ENCODE results near the gene GNAS-AS1. TPM values are rescaled to one million over a fixed set of nuclear protein-coding genes. Genes with fewer than 3 reads are reported as not detected.
A peak's percentile ranks its signal among the peaks of the same experiment; 100 is the strongest.

Gene GNAS-AS1
- total RNA-seq, 2 donors from 2014 or later, result 0.37 to 0.80 TPM

DNA sequence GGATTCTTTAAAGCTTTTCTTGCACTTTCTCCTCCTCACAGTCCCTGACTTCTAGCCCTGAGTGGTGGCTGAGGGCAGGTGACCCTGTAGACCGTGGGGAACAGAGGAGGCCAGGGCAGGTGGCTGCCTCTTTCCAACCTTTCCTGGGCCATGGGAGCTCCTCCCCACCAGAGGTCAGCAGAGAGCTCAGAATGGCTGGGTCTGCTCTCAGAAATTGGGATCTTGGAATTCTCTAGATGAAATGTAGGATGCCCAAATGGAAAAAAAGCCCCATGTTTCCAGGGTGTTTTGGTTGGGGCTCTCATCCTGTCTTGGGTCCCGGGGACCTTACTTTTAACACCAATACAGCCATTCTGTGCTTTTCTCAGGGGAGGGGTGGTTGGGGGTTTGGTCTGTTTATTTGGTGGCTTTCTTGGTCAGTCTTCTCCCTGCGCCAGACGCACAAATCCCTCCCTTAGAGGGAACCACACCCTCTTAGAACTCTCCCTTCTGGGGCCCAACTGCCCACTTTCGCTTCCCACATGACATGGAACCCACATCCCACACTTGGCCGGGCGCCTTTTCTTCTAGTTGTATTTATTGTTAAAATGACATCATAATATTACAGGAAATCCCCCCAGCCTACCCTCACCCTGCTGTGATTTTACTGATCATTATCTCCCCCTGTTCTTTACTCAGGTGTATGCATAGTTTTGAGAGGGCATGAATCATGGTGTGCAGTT lies 19.8 kb upstream of the GNAS-AS1 start:
- DNase-seq, result peak; percentile 76
- intact Hi-C loops (cut with DNase I), result loop anchor here (2.0 to 5.0 kb wide), 2 partner anchors 352 to 532 kb away; no protein-coding TSS in a partner anchor
- peak; percentile 85 for ATAC-seq

DNA sequence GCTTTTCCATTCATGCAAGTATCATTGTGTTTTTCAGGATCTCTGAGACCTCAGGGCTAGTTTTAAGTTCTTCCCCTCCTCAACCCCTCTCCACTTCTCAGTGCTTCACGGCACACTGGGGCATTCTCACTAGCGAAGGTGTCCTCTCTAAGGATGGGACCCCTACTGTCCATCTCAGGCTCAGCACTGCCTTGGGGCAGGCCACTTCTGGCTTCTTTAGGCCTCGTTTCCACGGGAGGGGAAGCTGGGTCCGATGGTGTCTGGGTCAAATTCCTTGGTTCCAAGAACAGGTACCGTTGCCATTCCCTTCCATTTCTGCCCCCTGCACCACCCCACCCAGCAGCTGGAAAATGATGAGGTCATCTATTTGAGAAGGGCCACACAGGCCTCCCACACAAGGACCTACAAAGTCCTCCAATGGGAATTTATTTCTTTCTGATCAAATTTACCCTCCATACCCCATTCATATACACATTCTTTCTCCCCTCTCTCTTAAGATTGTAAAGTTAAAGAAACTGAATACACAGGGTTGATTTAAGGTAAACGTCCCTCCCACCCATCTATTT lies 19.0 kb upstream of the GNAS-AS1 start:
- ATAC-seq (no peak), DNase-seq (no peak)
- intact Hi-C loops (cut with DNase I), result loop anchor here (2.0 to 5.0 kb wide), 4 partner anchors 353 to 628 kb away; no protein-coding TSS in a partner anchor

DNA sequence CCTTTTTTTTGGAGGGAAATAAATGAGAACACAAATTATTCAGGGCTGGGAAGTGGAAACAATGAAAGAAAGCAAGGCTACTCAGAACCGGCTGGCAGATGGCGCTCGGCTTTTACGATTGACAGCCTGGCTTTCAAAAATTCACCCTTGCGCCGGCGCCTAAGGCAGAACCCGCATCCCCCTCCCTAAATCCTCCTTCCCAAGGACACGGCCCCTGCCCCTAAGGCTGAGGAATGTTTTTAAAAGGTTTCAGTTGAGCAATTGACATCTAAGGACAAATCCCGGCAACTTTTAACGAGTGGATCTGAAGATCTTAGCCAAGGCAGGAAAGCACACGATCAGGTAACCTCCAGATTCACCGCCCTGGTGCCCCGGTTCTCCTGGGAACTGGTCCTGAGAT lies 18.1 kb upstream of the GNAS-AS1 start:
- ATAC-seq, result no peak
- intact Hi-C loops (cut with DNase I), result loop anchor here in 1 of 2 donors (2.0 to 5.0 kb wide), 2 partner anchors 354 to 629 kb away; no protein-coding TSS in a partner anchor
- DNase-seq, result no peak

DNA sequence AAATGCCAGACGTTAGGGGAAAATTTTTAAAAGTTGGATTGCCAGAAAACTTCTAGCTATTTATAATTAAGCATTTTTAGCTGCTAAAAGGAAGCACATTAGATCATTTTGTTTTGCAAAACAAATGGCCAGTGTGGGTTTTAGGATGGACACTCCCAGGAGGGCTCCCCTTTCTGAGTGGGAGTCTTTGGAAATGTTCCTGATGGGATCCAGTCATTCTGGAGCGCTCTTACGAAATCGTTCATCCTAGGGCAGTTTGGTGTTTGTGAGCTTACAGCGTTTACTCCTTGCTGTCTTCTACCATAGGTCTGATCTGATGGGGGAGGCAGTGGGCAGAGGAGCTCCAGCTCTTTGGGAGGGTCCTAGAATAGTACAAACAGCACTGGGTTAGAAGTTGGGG lies 16.5 kb upstream of the GNAS-AS1 start:
- DNase-seq (no peak), ATAC-seq (peak; percentile 48 to 83)
- intact Hi-C loops (cut with DNase I), result loop anchor here in 1 of 2 donors (5.0 kb wide), 1 partner anchor 630 kb away; no protein-coding TSS in a partner anchor

DNA sequence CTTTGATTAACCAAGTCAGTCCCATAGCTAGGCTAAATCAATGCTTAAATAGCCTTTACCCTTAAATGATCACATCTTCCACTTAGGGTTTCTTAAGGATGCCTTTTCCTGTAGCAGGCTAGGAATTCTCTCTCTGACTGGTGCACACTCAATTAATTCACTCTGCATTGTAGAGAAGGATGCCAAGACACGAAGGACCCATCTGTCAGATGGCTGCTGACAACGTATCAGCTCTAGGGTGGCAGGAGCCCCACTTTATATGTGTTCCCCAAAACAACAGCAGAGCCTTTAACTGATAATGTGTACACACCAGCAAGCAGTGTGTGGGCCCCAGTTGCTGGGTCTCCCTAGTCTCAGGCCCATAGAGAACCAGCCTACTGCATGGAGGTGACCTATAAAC lies 15.1 kb upstream of the GNAS-AS1 start:
- ATAC-seq, result no peak
- no peak for DNase-seq
- intact Hi-C loops (cut with DNase I), result loop anchor here in 1 of 2 donors (5.0 kb wide), 1 partner anchor 631 kb away; no protein-coding TSS in a partner anchor

DNA sequence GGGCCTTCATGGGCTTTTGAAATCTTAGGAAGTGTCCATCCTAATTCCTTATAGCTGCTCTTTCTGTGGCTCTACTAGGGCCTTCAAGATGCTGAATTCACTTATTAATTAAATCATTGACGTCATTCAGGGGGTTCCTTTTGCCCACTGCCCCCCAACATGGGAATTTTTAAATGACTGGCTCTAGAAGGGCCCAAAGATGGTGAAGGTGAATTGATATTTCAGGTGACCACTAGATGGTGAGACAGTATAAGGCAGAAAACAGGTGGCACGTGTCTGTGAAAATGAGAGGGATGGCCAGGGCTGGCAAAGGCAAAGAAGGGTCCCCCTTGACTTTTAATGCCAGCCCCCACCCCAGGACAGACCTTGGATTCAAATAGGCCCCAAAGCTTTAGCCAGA lies 13.6 kb upstream of the GNAS-AS1 start:
- no peak for ATAC-seq
- DNase-seq, result no peak
- intact Hi-C loops (cut with DNase I), result no loop called here

DNA sequence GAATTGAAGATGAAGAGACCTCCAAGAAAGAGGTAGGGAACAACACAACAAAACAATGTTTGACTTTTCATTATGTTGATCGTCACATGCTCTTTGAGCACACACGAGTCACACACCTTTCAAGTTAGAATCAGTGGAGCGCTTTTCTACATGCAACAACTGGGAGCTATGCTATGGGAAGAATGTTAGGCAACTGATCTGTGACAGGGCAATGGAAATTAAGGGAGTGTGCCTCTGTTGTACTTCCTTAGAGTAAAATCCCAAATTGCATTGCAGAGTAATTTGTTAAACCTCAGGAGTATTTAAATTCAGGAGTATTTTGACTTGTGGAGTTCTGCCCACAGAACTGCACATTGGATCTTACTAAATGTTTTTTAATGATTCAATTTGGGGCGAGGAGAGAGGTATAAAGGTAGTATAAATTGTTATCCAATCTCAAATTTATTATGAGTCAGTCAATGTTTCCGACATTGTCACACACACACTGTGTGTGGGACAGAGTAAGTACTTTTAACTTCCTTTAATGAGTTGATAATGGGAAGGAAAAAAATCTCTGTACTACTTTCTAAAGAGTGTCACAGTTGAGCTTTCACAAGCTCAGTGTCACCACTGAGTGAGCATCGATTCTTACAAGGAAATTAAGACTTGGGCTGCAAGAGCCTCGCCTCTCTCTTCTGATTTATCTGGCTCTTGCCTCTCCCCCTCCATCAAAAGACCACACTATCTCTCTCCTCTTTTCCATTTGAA lies 12.5 kb upstream of the GNAS-AS1 start:
- ATAC-seq, result no peak
- intact Hi-C loops (cut with DNase I), result no loop called here
- DNase-seq, result no peak

DNA sequence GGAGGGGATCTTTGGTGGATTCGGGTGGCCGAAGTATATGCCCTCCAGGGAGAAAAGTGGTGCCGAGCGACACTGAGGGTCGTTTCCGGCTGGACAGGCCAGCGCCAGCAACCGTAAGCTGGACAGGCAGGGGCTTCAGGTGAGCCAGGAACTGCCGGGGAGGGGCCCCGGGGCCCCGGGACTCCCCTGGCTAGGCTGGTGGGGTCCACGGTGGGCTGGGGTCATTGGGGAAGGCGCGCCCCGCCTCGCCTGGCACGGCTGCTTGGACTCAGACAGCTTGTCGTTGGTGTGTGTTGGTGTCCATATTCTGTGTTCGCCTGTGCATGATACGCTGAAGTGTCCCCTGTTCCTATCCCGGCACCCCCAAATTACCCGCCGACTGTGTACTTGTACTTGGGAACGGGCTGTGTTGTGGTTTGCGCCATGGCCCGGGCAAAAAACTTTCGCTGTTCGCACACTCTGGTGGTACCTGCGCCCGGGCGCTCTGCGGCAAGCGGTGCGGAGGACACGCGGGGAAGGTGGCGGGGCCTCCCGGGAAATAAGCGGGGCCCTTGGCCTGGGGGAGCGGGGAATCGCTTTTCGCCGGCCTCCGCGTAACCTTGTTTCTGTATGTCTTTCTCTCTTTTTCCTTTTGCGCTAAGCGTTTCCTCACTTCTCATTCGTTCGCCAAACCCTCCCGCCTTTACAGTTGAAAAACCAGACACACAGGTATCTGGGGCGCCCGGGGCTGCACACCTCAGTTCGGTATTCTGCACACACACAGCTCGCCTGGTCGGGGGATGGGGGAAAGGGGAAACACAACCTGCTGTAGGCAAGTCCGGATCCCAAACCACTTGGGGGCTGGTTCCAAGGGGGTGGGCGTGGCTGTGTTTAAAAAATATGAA lies 5.0 kb upstream of the GNAS-AS1 start:
- ATAC-seq, result no peak
- intact Hi-C loops (cut with DNase I), result no loop called here

DNA sequence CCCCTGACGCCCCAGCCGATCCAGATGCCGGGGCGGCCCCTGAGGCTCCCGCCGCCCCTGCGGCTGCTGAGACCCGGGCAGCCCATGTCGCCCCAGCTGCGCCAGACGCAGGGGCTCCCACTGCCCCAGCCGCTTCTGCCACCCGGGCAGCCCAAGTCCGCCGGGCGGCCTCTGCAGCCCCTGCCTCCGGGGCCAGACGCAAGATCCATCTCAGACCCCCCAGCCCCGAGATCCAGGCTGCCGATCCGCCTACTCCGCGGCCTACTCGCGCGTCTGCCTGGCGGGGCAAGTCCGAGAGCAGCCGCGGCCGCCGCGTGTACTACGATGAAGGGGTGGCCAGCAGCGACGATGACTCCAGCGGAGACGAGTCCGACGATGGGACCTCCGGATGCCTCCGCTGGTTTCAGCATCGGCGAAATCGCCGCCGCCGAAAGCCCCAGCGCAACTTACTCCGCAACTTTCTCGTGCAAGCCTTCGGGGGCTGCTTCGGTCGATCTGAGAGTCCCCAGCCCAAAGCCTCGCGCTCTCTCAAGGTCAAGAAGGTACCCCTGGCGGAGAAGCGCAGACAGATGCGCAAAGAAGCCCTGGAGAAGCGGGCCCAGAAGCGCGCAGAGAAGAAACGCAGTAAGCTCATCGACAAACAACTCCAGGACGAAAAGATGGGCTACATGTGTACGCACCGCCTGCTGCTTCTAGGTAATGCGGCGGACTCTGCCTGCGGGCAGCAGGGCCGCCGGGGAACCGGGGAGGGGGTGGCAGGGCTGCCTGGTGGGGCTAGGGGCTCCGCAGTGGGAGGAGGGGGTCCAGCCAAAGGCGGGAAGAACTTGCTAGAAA lies 4.2 kb upstream of the GNAS-AS1 start:
- DNase-seq (no peak), ATAC-seq (no peak)
- intact Hi-C loops (cut with DNase I), result no loop called here

More for the DNA sequence above, 5.0 kb upstream of the GNAS-AS1 start:
- no peak for DNase-seq

DNA sequence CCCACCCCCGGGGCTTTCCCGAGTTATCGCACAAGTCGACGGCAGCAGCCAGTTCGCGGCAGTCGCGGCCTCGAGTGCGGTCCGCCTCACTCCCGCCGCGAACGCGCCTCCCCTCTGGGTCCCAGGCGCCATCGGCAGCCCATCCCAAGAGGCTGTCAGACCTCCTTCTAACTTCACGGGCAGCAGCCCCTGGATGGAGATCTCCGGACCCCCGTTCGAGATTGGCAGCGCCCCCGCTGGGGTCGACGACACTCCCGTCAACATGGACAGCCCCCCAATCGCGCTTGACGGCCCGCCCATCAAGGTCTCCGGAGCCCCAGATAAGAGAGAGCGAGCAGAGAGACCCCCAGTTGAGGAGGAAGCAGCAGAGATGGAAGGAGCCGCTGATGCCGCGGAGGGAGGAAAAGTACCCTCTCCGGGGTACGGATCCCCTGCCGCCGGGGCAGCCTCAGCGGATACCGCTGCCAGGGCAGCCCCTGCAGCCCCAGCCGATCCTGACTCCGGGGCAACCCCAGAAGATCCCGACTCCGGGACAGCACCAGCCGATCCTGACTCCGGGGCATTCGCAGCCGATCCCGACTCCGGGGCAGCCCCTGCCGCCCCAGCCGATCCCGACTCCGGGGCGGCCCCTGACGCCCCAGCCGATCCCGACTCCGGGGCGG lies 3.4 kb upstream of the GNAS-AS1 start:
- intact Hi-C loops (cut with DNase I), result no loop called here
- ATAC-seq, result no peak
- DNase-seq, result no peak

DNA sequence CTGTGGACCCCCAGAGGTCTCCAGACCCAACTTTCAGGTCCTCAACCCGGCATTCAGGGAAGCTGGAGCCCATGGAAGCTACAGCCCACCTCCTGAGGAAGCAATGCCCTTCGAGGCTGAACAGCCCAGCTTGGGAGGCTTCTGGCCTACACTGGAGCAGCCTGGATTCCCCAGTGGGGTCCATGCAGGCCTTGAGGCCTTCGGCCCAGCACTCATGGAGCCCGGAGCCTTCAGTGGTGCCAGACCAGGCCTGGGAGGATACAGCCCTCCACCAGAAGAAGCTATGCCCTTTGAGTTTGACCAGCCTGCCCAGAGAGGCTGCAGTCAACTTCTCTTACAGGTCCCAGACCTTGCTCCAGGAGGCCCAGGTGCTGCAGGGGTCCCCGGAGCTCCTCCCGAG lies 2.8 kb upstream of the GNAS-AS1 start:
- ATAC-seq, result no peak
- DNase-seq, result no peak
- intact Hi-C loops (cut with DNase I), result no loop called here

DNA sequence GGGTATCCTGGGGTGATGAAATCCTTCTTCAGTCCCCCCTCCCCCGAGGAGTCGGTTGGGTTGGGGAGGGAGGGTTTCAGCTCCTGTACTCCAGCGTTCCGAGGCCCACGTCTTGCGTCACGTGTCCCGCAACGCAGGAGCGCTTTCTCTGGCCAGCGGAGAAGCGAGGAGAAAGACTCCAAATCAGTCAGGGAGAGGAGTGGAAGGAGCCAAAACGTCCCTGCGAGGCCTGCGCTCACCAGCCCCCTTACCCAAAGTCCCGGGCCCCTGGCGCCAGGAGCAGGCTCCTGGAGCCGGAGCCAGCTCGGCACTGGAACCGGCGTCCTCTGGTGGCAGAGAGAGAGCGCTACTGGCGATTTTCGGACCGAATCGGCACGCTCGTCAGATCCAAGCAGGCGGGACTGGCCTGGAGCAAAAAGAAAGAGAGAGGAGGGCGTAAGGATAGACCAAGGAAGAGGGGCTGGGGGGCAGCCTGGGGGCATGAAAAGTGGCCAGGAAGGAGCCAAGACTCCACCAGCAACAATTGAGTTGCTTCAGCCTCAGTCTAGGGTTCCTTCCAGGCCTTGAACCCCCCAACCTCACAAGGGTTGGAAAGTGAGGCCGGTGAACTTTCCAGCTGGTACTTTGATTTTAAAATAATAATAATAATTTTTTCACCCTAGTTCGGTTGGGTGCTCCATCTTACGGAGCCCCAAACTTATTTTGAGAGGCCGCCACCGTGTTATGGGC lies 2.0 kb upstream of the GNAS-AS1 start, which contains the start of gene GNAS:
TSS of gene GNAS (plus strand) at position 174 of the 729 bp plus-strand sequence.
- ATAC-seq (peak; percentile 57 to 60), DNase-seq (peak; percentile 63)
- intact Hi-C loops (cut with DNase I), result no loop called here

DNA sequence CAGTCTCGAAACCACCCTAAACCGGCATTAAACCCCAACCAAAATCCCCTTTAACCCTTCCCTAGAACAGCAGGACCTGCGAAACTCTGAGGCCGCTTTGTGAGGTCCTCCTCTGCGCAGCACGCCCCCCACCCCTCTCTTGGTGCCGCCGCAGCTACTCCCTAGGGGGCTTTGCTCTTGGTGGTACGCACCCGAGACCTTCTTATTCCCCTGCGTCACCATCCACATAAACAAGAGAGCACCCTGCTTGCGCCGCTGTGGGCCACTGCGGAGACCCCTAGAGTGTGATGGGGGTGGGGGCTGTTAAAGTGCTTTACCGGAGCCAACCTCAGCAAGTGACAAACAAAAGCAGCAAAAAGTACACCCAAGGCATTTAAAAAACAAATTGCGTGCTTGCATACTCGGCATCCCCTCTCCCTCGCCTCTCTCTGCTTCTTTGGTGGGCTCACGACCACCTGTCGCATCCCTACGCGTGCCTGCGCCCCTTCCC lies 1.3 kb upstream of the GNAS-AS1 start:
- DNase-seq (no peak), ATAC-seq (no peak)
- intact Hi-C loops (cut with DNase I), result no loop called here

DNA sequence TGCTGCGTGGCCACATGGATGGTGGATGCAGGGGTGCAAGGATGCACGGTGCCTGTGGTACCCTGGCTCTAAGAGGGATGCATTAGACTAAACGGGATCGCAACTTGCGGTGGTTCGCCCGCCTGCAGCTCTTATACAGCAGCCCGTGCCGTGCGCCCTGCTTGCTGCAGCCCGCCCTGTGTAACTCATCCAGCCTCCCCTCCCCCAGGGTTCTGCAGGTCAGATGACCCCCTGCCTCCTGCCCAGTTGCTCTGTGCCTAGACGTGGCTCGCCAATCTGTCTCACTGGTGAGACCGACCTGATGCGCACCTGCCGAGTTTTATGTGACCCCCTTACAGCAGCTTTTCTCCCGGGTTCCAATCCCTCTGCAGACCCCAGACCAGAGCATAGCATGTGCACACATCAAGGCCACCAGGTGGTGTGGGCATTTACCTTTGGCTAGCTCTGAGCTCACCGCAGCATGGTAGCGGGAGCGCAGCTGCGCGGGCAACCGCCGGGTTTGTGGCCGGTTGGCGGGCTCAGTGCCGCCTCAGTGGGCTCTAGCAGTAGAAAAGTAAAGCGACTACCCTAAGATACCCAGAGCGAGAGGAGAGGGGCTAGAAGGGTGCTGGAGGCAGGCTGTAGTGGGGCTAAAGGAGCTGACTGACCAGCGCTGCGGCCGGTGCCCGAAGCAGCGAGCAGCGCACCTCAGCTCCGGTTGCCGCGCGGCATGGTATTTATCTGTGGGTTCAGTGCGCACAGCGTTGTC lies 693 bp upstream of the GNAS-AS1 start:
- ATAC-seq, result peak in 1 of 2 donors; percentile 16
- intact Hi-C loops (cut with DNase I), result no loop called here
- no peak for DNase-seq

DNA sequence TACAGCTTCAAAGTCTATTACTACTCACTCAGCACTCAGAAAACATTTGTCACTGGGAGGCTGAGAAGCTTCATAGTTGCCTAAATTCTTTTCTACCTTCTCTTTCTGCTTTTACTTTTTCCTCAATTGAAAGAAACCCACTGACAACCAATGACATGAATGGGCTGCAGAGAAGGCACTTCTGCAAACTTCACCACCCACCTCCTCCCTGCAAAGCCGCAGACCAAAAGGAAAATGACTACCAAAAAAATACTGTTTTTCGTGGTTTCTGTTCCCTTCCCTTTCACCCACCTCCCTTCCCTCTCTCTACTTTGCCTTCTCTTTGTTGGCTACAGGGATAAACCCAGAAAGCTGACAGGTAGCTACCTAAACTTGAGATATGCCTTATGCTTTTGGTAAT lies 3.2 kb downstream of the GNAS-AS1 start:
- no peak for ATAC-seq
- intact Hi-C loops (cut with DNase I), result no loop called here
- no peak for DNase-seq

DNA sequence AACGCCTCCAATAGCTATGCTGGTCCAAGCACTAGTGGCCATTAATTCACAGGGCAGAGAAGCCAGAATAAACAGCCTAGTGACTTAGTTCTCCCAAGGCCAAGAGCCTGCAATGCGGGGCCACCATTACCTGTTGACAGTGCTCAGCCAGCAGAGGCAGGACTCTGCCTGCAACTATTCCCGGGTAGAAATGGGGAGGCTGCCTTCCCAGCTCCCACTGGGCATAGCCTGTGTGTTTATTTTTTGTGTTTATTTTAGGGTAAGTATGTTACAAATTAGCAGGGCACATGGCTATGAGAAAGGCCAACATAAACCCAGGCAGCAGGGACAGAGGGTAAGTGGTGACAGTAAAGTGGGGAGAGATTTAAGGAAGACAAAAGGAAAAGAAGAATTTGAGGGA lies 5.0 kb downstream of the GNAS-AS1 start:
- intact Hi-C loops (cut with DNase I), result no loop called here
- DNase-seq (no peak), ATAC-seq (no peak)

Data from left cardiac atrium (tissue), 4 donors.